NCI-H187 treated with DMSO at 0.1 percent for 48 hours (cell line): ENCODE data around the gene VAMP5.
"Not testable (repeated sequence)": the region's sequence is repeated elsewhere in the genome, so short reads cannot be mapped to it uniquely, and the experiment has no call there.

Experiments used
- DNase-seq: peaks from one replicate; lab custom pipeline; 2025; lab: John Stamatoyannopoulos, UW

The VAMP5 gene

DNA sequence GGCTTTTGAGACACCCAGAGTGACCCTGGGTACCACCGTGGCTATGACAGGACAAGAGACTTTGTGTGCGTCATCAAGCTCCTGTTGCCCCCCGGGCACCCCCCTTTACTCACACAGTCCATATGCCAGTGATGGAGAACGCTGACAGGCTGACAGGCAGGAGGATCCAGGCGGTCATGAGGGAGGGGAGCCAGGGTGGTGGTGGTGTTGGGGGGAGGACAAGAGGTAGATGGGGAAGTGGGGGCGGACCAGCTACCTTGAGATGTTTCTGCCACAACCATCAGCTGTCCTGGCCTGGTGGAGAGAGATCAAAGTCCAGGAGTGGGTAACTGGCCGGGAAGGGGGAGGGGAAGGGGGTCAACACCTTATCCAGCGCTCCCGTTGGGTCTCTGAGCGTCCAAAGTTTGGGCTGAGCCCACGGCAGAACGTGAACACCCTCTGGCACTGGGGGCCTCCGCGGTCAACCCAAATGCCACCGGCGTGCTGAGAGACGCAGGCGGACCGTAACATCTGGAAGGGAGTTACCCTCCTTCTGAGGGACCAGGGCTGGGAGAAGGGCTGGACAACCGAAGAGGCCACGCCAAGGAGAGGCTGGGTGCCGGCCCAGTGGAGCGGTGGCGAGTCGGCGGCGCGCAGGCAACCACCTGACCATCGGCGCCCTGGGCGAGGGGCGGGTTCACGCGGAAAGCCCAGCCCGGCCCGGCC lies 17.7 kb downstream of the VAMP5 start:
- DNase-seq, result no peak

DNA sequence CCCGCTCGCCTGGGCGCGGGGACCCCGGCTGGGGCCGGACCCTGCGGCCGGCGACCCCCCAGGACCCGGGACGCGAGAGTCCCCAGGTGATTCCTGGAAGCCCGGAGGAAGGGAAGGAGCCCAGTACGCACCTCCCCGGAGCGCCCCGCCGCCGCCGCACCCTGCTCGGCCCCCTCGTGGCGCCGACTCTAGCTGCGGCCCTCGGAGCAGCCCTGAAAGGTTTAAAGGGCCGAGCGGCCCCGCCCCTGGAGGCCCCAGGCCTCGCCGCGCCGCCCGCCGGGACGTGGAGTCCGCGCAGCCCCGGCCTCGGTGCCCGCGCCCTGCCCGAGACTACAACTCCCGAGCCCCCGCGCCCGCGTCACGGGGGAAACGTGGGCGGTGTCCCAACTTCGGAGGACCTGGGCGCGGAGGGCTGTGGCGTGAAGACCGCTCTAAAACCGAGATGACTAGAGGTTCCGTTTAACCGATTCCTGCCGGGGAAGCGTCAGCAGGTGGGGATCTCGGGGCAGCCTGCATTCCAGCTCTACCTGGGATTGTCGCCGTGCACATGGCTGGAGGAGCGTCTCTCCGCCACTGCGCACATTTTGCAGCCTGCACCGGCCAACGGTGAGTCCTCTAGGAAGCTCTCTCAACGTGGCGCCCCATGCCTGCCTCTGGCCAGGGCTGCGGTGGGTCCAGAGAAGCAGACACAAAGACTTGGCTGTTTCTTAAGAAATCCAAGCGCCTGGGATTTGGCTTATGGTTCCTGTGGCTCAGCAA lies 18.4 kb downstream of the VAMP5 start, which contains the start of gene TMEM150A:
TMEM150A (minus strand) TSS at position 223 of the 759 bp plus-strand sequence. CDS start 750 bp downstream, outside the sequence.
- DNase-seq, result no peak

DNA sequence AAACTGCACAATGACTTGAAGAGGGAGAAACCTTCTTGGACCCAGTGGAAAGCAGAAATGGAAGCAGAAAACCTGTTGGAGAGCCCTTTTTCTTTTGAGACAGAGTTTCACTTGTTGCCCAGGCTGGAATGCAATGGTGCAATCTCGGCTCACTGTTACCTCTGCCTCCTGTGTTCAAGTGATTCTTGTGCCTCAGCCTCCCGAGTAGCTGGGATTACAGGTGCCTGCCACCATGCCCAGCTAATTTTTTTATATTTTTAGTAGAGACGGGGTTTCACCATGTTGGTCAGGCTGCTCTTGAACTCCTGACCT lies 19.9 kb downstream of the VAMP5 start:
- DNase-seq, result not testable (repeated sequence)

DNA sequence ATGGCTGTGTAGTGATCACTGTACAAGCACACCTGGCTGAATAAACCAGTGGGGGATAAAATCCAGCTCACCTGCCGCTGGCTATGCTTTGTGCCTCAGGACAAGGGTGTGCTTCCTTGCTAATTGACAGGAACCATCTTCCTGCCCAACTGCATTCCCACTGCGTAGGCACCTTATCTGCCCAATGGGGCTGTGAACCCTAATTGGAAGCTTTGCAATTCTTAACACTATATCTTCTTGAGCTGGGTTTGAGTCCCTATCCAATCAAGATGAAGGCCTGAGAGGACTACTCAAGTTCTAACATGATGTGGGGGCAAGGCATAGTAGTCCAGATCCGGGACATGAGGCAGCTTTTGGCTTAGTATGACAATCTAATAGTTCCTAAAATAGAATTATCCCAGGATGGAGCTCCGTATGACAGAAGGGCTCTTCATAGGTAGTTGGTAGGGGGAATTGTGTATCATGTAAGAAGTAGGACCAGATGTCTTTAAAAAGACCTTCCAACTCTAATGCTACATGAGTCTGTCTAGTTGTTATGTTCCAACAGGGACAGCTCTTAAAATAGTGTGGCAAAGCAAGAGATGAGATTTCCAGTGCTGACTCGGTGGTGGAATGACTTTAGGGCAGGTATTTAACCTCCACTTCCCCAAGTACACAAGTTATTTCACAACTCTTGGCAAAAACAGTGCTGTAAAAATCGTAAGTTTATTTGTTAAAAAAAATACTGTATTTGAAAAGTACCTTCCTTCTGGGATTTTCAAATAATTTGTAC lies 20.5 kb downstream of the VAMP5 start:
- no peak for DNase-seq

DNA sequence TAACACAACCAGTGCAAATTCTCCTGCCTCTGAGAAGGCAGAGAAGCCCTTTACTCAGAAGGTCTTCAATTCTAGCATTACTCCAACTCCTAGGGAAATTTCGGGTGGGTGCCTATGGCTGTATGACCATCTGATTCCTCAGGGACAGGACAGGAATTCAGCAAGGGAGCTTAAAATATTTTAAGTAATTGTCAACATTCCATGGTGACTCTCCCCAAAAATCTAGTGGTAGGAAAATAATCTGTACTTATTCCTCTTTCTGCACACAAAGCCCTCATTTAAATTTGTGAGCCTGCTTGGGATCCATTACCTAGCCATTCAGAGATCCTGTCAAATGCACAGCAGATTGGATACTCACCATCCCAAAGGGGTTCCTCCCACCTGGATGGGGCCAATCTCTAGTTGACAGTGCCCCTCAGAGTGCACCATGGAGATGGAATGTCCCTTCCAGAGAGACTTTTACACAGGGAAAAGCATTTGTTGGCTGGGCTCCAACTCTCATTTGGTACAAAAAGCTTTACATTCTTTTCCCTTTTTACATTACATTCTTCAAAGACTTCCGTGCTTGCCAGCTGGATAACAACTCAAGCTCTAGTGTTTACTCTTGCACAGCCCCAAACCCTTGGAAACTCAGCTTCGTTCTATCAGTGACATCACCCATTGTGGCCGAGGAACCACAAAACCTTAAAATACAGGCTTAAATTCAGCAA lies 21.3 kb downstream of the VAMP5 start:
- DNase-seq, result no peak

DNA sequence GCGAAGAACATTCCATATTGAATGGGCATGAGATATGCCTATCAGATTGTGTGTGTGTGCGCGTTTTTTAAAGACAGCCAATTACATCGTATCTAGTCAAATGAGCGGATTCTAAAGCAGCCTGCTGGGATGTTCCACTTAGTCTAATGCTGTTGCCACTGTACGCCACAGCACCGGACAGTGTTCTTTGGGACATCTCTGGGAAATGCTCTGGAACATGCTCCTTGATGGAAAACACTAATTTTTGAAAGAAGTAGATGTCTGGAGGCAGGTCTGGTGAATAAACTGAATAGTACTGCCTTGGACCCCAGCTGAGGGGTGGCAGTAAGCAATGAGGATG lies 21.9 kb downstream of the VAMP5 start:
- no peak for DNase-seq

DNA sequence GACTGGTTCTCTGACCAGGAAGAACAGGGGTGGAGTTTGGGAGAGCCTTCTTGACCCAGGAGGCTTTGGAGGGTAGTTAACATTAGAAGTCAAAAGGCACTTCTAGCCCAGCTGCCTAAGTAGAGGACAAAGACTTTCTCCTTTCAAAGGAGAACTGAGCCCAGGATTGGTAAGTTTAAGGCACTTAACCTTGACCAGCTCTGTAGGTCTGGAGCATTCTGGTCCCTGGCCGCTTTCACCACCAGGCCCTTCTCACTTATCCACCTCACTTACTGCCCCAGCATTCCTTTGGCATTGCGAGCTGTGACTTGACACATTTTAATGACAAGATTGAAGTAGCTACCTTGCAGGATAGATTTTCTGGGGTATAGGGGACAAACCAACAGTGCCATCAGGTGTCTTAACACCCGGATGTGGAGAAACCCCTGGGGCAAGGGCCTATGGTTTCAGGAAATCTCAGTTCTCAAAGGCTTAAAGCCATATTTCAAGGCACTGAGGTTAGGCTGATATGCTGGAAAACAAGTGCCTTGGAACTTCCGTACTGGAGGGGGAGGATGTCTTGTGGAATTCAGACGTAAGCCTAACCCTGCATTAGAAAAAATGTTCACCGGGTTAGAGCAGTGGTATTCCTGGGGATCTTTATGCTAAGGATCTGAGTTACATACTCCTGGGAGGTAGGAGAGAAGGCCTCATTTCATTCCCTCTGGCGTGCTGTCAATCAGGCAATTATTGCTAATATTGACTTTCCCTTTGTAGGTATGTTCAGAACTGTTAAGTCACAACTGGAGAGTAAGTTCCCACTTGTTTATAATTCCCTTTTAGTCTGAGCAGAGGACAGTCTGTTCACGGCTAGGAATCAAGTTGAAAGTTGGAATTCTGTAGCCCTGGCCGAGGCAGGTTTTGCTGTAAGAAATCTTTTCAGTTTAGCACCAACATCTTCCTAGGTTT lies 23.3 kb downstream of the VAMP5 start:
- no peak for DNase-seq

DNA sequence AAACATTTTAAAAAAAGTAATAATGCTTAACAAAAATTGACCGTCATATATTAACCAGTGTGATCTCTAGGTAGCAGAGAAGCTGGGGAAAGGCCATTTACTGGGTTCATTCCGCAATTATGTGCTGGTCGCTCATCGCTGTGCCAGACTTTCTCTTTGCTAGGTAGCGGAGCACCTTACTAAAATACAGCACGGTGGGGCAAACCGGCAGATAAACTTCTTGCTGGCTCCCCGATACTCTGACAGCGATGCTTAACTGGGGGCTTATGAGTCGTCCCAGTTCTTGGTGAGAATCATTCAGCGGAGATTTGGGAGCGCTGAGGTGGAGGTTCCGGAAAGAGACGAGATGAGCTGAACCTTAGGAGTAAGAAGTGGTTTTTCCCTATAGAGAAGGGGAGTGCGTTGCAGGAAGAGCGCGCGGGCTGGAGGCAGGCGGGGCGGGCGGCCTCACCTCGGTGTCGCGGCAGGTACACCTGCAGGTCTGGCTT lies 27.0 kb downstream of the VAMP5 start:
- no peak for DNase-seq

DNA sequence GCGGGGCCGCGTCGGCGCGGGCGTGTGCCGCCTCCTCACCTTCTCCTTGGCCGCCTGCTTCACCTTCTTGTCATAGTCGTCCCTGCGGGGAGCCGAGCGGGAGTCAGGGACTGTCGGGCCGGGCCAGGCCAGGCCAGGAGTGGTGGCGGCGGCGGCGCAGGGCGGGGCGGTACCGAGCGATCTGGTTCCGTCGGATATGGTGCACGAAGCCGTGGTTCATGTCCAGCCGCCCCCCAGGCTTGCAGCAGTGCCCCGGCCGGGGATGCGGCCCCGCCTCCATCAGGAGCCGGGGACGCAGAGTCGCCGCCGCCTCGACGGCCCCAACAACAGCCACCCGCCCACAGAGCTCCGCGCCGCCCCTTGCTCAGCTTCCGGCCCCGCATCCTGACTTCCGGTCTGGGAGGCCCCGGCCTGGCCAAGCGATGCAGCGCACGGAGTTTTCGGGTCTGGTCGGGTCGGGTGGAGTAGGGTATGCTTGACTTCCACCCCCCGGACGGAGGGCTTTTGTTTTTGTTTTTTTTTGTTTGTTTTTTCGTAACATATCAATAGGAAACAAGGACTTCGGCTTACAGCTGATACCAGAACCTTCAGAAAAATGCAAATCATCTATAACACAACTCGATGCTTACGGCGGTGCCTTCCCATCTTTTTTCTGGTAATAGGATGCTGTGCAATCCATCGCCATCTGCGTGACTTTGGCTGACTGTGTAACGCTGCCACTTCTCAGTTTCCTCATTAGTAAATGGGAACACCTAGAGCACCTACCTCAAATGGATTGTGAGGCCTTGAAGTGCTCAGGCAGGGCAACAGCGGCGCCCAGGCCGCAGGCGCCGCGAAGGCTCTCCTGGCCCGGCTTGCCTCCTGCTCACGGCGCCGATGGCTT lies 27.7 kb downstream of the VAMP5 start, which contains the start of gene C2orf68:
C2orf68 (minus strand) TSS at position 362 of the 883 bp plus-strand sequence; CDS start at position 280, 82 bp downstream.
- DNase-seq, result no peak

DNA sequence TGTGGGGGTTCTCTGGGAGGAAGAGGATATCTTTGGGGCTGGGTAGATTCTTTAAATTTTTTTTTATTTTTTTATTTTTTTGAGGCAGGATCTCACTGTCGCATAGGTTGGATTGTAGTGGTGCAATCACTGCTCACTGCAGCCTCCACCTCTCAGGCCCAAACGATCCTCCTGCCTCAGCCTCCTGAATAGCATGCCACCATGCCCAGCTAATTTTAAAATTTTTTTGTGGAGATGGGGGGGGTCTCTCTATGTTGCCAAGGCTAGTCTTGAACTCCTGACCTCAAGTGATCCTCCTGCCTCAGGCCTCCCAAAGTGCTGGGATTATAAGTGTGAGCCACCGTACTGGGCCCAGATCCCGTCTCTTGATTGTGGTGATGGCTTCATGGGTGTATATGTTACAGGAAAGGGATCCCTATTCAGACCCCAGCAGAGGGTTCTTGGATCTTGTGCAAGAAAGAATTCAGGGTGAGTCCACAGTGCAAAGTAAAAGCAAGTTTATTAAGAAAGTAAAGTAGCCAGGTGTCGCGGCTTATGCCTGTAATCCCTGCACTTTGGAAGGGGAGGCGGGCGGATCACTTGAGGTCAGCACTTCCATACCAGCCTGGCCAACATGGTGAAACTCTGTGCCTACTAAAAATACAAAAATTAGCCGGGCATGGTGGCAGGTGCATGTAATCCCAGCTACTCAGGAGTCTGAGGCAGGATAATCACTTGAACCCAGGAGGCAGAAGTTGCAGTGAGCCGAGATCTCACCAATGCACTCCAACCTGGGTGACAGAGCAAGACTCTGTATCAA lies 29.7 kb downstream of the VAMP5 start:
- no peak for DNase-seq

DNA sequence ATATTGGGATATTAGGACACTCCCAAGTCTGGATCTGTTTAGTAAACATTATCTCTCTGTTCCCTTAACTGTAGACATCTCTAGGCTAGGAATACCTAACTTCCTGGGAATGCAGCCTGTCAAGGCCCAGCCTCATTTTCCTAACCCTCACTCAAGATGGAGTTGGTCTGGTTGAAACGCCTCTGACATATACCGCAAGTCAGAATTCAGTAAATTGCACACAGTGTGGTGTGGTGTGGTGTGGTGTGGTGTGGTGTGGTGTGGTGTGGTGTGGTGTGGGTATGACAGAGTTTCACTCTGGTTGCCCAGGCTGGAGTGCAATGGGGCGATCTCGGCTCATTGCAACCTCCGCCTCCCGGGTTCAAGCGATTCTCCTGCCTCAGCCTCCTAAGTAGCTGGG lies 30.5 kb downstream of the VAMP5 start:
- not testable (repeated sequence) for DNase-seq

DNA sequence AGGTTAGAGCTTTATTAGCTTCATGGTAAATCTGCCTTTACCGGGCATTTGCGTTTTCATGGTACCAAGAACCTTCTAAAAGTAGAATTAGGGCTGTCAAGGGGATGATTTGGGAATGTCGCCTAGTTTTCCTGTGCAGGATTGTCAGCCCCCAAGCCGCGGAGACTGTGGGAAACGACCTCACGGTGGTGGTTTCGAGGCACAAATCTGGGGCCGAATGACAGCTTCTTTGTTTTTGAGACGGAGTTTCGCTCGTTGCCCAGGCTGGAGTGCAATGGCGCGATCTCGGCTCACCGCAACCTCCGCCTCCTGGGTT lies 31.1 kb downstream of the VAMP5 start:
- DNase-seq, result no peak

DNA sequence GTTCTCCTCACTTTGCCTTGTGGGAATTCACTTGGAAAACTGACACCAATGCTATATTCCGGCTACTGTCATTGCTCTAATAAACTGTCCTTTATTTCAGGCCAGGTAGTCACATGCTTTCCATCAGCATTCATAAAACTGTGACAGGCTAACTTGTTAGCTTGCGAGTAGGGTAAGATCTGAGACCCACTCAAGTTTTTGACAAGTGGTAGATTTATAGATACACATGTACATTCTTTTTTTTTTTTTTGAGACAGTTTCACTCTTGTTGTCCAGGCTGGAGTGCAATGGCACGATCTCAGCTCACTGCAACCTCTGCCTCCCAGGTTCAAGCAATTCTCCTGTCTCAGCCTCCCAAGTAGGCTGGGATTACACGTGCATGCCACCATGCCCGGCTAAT lies 33.5 kb downstream of the VAMP5 start:
- DNase-seq, result not testable (repeated sequence)

DNA sequence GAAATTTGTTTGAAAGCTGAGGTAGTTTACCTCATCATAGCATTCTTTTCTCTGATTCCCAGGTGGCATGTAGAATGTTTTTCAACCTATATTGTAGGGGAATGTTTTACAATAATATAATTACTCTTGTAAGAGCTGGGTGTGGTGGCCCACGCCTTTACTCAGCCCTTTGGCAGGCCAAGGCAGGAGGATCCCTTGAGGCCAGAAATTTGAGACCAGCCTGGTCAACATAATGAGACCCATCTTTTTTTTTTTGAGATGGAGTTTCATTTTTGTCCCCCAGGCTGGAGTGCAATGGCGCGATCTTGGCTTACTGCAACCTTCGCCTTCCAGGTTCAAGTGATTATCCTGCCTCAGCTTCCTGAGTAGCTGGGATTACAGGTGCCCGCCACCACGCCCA lies 35.4 kb downstream of the VAMP5 start:
- DNase-seq, result no peak

DNA sequence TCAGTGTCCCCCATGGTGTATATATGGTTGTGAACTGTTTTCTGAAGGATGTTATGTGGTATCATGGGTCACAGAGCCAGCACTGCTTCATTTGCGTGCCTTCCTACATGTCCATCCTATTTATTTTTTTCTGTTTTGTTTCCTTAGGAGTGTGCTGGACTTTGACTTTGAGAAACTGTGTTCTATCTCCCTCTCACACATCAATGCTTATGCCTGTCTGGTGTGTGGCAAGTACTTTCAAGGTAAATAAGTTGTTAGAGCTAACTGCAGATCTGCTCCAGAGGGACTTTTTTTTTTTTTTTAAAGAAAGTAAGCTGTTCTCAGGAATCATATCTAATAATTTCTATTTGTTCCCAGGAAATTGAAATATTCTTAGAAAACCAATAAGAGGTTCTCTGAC lies 37.1 kb downstream of the VAMP5 start:
- DNase-seq, result no peak

DNA sequence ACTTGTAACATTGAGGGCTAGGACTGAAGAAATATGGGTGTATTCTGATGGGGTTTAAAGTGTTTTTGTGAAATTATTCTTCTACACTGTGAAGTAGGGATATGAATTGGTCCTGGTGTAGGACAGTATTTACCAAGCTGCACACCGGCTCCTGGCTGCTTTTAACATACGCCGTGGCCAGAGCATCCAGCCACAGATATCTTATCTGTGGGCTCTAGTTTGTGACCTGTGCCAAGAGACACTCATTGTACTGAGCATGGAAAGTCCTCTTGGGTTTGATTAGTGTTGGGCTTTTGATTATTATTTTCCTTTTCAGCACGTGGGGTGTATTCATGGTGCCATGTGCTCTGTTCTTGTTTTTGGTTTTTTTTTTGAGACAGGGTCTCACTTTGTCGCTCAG lies 39.8 kb downstream of the VAMP5 start:
- DNase-seq, result no peak

DNA sequence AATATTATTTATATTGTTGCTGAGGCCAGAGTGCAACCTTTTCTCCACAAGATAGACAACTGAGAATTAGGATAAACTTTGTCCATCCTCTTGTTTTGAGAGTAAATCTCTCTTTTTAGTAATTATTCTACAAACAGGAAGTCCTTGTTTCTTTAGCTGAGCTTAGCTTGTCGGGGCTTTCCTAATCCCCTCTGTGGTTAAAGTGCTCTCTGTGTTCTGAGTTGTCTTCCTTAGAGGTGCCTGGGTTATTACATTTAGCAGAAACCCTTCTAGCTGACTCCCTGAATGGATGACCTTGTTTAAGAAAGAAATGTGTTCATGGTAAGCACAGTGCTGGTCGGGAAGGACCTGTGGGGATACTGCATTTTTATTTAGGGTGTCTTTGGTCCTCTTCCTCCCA lies 44.4 kb downstream of the VAMP5 start:
- DNase-seq, result no peak

DNA sequence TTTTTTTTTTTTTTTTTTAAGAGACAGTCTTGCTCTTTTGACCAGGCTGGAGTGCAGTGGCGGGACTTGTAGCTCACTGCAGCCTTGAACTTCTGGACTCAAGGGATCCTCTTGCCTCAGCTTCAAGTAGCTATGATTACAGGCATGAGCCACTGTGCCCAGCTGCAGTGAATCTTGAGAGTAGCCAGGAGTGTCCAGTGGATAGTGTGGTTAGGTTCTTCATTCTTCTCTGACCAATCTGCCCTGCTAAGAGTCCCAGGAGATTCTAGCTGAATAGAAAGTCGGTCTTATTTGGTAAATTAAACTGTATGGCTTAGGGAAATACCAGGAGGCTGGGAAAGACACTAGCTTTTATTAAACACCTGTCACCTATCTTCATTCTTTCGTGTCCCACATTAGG lies 47.1 kb downstream of the VAMP5 start:
- DNase-seq, result no peak

DNA sequence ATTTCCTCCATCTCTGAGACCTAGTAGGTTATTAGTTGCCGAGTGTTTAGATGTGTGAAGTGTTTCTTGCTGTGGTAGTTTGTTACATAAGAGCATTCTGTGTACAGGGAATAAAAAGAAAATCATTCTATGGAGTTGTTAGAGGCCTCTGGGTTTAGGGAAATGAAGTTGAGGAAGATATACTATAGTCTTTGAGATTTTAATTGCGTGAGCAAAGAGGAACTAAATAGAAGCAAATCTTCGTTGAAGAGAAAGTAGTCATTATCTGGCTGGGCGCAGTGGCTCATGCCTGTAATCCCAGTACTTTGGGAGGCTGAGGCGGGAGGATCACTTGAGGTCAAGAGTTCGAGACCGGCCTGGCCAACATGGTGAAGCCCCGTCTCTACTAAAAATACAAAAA lies 50.8 kb downstream of the VAMP5 start:
- no peak for DNase-seq
